Activated CD4-positive, alpha-beta T cell treated with anti-CD3 and anti-CD28 coated beads, Interleukin-2, amount 10 ng/mL, durations not matched to agents 24 days and 14 days (primary cell): Measurements from ENCODE around the gene PTH1R. TPM values are rescaled to one million over a fixed set of nuclear protein-coding genes. Genes with fewer than 3 reads are reported as not detected.

Experiments
- DNase-seq: peaks from one replicate; pipeline ENCODE4 v3.0.0; 2022
- H3K27ac Mint-ChIP-seq: one replicate; pipeline ENCODE4 v1.8.0; 2022; ENCODE audit warnings: mild to moderate bottlenecking, mixed read lengths
- H3K27me3 Mint-ChIP-seq: one replicate; pipeline ENCODE4 v1.8.0; 2022; ENCODE audit warnings: mixed read lengths
- H3K36me3 Mint-ChIP-seq: one replicate; pipeline ENCODE4 v1.8.0; 2022; ENCODE audit warnings: low read depth, mild to moderate bottlenecking, mixed read lengths
- H3K4me1 Mint-ChIP-seq: one replicate; pipeline ENCODE4 v1.8.0; 2021; ENCODE audit warnings: mixed read lengths
- H3K4me3 Mint-ChIP-seq: one replicate; pipeline ENCODE4 v1.8.0; 2022; ENCODE audit warnings: mild to moderate bottlenecking, moderate library complexity, mixed read lengths
- H3K9me3 Mint-ChIP-seq: one replicate; pipeline ENCODE4 v1.8.0; 2021; ENCODE audit warnings: mixed read lengths
- intact Hi-C: fragments of 100-400 bp; cut with micrococcal nuclease; formaldehyde crosslinking; loops from one replicate; pipeline ENCODE4 v1.15.1; 2023
- total RNA-seq: library from RNA; stranded (reverse); gene quantifications from 2 replicates; pipeline ENCODE4 v1.2.3, GENCODE V29; 2022

Gene PTH1R
- total RNA-seq, 1 donor from 2014 or later = not detected

GRCh38 chr3:46927718-46928073 is 50.2 kb downstream of the PTH1R start:
- Mint-ChIP-seq H3K36me3 (peaks cover 55% of the 10 kb centered on the region), H3K9me3 (peaks cover 6% of the 10 kb centered on the region), H3K4me3 (no peak overlapping the region), H3K27me3 (no peaks in the 10 kb centered on the region), H3K4me1 (peaks cover 57% of the 10 kb centered on the region), H3K27ac (no peak overlapping the region)
- intact Hi-C loops = loop anchor here (5.0 kb wide), 1 partner anchor 90 kb away; no protein-coding TSS in a partner anchor
- no peak for DNase-seq

DNA sequence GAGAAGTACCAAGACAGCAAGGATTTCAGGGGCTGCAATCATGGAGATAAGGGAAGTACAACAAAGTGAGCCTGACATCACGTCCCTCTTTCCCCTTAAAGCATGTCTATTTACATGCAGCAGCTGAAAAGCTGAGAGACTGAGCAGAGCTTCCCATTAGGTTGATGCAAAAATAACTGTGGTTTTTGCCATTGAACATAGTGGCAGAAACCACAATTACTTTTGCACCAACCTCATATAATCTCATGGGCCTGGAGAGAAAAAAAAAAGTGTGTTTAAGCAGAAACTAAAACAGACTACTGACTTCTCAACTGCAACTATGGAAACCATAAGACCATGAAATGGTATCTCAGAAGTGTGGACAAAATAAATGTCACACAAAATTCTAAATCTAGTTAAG is 50.8 kb downstream of the PTH1R start:
- DNase-seq = no peak
- H3K4me1 Mint-ChIP-seq = peaks cover 54% of the 10 kb centered on the region
- intact Hi-C loops = loop anchor here (5.0 kb wide), 1 partner anchor 89 kb away; no protein-coding TSS in a partner anchor
- peaks cover 6% of the 10 kb centered on the region for H3K9me3 Mint-ChIP-seq
- peaks cover 49% of the 10 kb centered on the region for H3K36me3 Mint-ChIP-seq
- peak overlapping the region; percentile 39 for H3K4me3 Mint-ChIP-seq
- H3K27me3 Mint-ChIP-seq = no peaks in the 10 kb centered on the region
- H3K27ac Mint-ChIP-seq = peak overlapping the region; percentile 63

DNA sequence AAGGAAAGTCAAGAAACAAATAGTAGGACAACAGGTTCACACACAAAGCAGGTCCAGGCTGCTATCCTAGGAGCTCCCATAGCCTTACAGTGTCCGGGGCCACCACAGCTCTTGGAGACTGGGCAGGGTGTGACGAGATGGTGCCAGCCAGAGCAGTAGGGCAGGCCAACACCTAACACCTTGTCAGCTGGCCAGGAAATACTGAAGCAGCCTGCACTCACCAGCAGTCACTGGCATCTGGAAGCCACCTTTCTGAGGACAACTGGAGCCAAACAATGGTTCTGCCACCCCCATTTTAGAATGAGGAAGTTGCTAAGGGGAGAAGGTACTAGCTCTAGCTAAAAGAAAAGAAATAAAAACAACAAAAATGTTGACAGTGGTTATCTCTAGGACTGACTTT is 51.8 kb downstream of the PTH1R start:
- intact Hi-C loops = loop anchor here (5.0 kb wide), 1 partner anchor 88 kb away; no protein-coding TSS in a partner anchor
- peaks cover 6% of the 10 kb centered on the region for H3K9me3 Mint-ChIP-seq
- no peak for DNase-seq
- H3K27me3 Mint-ChIP-seq = no peaks in the 10 kb centered on the region
- peaks cover 54% of the 10 kb centered on the region for H3K4me1 Mint-ChIP-seq
- no peak overlapping the region for H3K4me3 Mint-ChIP-seq
- H3K27ac Mint-ChIP-seq = peak overlapping the region; percentile 59
- peaks cover 42% of the 10 kb centered on the region for H3K36me3 Mint-ChIP-seq

DNA sequence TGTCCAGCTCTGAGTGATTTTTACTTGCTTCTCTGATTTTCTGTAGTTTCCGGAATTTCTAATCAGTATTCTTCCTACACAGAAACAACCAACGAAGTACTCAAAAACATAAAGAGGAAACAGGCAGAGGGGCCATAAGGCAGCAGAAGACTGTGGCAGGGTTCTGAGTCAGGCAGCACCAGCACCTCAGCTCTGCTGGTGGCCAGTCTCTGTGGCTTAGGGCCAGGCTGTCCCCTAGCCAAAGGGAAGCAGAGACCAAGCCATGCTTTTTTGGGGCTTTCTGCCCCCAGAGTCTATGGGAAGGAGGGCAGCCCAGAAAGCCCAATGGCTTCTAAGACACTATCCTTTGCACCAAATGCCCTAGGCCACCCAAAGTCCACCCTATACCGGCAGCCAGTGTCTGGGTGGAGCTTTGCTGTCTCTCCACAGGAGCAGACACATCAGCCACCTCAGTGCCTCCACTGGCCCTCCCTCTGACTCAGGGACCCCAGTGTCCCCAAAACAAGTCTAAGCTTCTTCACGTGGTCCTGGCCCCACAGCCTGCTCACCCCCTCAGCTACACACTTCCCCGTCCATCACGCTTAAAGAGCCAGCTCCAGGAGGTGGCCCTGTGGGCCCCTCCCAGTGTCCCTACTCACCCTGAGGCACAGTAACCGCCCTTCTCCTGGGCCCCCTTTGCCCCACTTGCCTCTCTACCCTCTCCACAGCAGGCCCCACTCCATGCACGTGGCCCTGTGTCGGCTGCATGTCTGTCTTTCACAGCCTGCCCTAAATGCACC is 52.8 kb downstream of the PTH1R start:
- intact Hi-C loops = loop anchor here (2.0 to 5.0 kb wide), 2 partner anchors 18 to 42 kb away; no protein-coding TSS in a partner anchor
- H3K4me1 Mint-ChIP-seq = peaks cover 57% of the 10 kb centered on the region

GRCh38 chr3:46930945-46931403 is 53.5 kb downstream of the PTH1R start:
- Mint-ChIP-seq H3K27me3 (no peaks in the 10 kb centered on the region), H3K9me3 (peaks cover 6% of the 10 kb centered on the region), H3K27ac (peak overlapping the region; percentile 86), H3K36me3 (peaks cover 43% of the 10 kb centered on the region), H3K4me1 (peaks cover 58% of the 10 kb centered on the region), H3K4me3 (no peak overlapping the region)
- DNase-seq = no peak
- intact Hi-C loops = loop anchor here (2.0 to 5.0 kb wide), 2 partner anchors 18 to 41 kb away; no protein-coding TSS in a partner anchor

More for the DNA sequence above, 52.8 kb downstream of the PTH1R start:
- peaks cover 43% of the 10 kb centered on the region for H3K36me3 Mint-ChIP-seq
- H3K4me3 Mint-ChIP-seq = no peak overlapping the region
- H3K9me3 Mint-ChIP-seq = peaks cover 6% of the 10 kb centered on the region
- DNase-seq = no peak
- peak overlapping the region; percentile 86 for H3K27ac Mint-ChIP-seq
- H3K27me3 Mint-ChIP-seq = no peaks in the 10 kb centered on the region

DNA sequence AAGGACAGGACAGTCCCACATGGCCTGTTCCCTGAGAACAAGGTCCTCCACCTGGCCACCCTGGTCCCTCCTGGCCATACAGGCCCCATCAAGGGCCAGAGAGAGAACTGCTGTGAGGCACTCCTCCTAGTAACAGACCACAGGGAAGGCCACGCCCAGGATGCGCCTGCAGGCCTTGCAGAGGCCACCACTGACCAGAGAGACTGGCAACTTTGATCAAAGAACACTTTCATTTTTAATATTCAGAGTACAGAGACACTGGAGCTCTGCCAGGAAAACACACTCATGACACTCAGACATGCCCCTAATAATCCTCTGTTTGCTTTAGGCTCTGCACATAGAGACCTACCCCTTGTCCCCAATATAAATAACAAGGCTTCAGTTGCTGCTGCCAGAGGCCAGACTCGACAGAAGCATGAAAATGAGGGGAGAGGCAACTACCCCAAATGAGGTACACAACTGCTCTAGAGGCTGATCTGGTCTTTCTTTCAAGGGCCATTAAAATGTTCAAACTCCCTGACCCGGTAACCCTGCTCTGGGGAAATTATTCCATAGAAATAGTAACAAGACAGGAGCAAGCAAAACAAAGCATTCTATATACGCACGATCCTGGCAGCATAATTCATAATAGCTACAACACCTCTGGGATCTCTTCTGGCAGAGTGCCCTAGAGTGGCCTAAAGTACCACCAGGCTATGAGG is 54.3 kb downstream of the PTH1R start:
- intact Hi-C loops = loop anchor here (2.0 to 5.0 kb wide), 2 partner anchors 17 to 41 kb away; no protein-coding TSS in a partner anchor
- Mint-ChIP-seq H3K4me1 (peaks cover 59% of the 10 kb centered on the region), H3K9me3 (peaks cover 6% of the 10 kb centered on the region), H3K36me3 (peaks cover 48% of the 10 kb centered on the region), H3K27ac (peak overlapping the region; percentile 86), H3K27me3 (no peaks in the 10 kb centered on the region), H3K4me3 (peak overlapping the region; percentile 43)
- DNase-seq = no peak

DNA sequence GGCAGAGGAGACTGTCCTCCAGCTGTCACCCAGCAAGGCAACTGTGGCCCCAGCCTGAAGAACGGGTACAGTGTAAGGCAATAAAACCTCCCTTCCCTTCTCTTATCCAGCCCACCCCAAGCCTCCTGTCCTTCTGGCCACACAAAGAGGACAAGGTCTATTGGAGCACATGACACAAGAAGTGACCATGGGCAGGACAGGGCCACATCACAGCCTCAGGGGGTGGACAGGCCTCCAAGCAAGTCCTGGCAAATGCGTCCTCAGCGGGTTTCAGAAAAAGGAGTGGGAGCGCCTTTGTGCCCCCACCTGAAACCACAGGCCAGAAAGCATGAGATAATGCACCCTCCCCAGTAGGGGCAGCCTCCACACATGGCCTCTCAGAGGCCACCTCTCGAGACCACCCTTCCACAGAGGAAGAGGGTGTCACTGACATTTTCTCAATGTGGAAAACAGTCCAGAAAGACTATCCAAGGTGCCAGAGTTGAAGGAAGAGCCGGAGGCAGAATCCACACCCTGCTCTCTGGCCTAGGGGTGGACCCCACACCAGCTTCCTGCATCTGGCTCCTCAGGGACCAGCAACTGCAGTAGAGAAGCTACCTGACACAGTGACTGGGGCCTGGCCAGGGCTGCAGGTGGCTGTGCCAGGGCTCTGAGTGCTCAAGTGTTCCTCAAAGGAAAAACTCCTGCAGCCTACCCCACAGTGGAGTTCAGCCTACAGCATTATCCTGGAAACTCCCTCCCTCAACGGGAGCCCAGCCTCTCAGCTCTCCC is 55.1 kb downstream of the PTH1R start:
- intact Hi-C loops = loop anchor here (5.0 kb wide), 1 partner anchor 40 kb away; no protein-coding TSS in a partner anchor
- no peaks in the 10 kb centered on the region for H3K27me3 Mint-ChIP-seq
- no peak overlapping the region for H3K4me3 Mint-ChIP-seq
- peaks cover 44% of the 10 kb centered on the region for H3K36me3 Mint-ChIP-seq
- H3K4me1 Mint-ChIP-seq = peaks cover 51% of the 10 kb centered on the region
- DNase-seq = no peak
- H3K9me3 Mint-ChIP-seq = peaks cover 6% of the 10 kb centered on the region
- peak overlapping the region; percentile 86 for H3K27ac Mint-ChIP-seq

DNA sequence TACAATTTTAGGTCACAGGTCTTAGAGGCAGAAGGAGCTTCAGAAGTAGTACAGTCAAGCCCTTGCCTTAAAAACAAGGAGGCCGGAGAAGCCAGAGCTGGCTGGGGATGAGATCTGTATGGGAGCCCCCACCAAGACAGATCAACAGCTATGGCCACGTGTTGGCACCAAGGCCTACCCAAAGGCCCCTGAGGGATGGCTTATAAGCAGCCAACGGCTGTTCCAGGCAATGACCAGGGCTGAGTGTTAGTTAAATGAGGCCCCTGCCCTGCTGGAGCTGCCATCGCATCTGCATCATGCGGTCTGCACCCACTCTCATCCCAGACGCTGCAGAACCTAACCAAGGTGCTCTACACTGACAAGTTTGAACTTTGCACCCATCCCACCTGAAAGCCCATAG is 55.7 kb downstream of the PTH1R start:
- no peaks in the 10 kb centered on the region for H3K27me3 Mint-ChIP-seq
- peaks cover 51% of the 10 kb centered on the region for H3K4me1 Mint-ChIP-seq
- intact Hi-C loops = loop anchor here (5.0 kb wide), 1 partner anchor 39 kb away; no protein-coding TSS in a partner anchor
- peaks cover 5% of the 10 kb centered on the region for H3K9me3 Mint-ChIP-seq
- no peak for DNase-seq
- H3K36me3 Mint-ChIP-seq = peaks cover 45% of the 10 kb centered on the region
- H3K4me3 Mint-ChIP-seq = no peak overlapping the region
- peak overlapping the region; percentile 9 for H3K27ac Mint-ChIP-seq

GRCh38 chr3:46934072-46934471 is 56.6 kb downstream of the PTH1R start:
- no peak overlapping the region for H3K4me3 Mint-ChIP-seq
- peaks cover 48% of the 10 kb centered on the region for H3K4me1 Mint-ChIP-seq
- no peak for DNase-seq

GRCh38 chr3:46934498-46935167 is 57.1 kb downstream of the PTH1R start:
- no peak for DNase-seq
- H3K4me1 Mint-ChIP-seq = peaks cover 49% of the 10 kb centered on the region
- no peaks in the 10 kb centered on the region for H3K27me3 Mint-ChIP-seq
- no peaks in the 10 kb centered on the region for H3K9me3 Mint-ChIP-seq
- peaks cover 40% of the 10 kb centered on the region for H3K36me3 Mint-ChIP-seq
- H3K27ac Mint-ChIP-seq = no peak overlapping the region
- H3K4me3 Mint-ChIP-seq = no peak overlapping the region
- intact Hi-C loops = loop anchor here (5.0 kb wide), 1 partner anchor 38 kb away; no protein-coding TSS in a partner anchor

More at GRCh38 chr3:46934072-46934471, 56.6 kb downstream of the PTH1R start:
- Mint-ChIP-seq H3K36me3 (peaks cover 42% of the 10 kb centered on the region), H3K27ac (no peak overlapping the region), H3K9me3 (no peaks in the 10 kb centered on the region), H3K27me3 (no peaks in the 10 kb centered on the region)
- intact Hi-C loops = loop anchor here (5.0 kb wide), 1 partner anchor 38 kb away; no protein-coding TSS in a partner anchor

DNA sequence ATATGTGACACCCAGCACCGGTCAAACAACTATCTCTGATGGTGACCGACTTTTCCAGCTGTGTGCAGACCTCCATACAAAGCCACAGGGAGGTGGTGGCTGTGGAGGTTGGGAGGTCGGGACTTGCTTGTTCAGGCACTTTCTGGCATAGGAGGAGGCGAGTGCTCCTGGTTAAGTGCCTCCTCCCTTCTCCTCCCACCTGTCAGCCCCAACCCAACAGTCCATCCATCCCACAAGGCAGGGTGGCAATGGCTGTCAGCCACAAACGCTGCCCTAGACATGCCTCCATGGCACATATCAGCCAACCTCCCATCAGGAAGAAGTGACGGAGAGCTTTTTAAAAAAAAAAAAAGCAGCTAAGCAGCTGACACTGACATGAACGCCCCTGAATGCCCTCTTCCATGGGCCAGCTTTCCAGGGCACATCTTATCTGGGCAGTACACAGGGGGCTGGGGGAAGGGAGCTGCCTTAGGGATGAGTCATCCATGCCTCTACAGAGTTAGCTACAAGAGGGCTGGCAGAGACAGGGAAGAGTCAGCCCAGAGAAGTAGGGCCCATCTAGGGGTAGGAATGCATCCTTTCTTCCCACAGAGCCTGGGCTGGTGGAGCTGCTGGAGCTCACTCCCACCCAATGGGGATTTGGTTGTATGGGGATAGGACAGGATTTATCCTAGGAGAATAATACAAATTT is 57.8 kb downstream of the PTH1R start:
- no peak overlapping the region for H3K27ac Mint-ChIP-seq
- intact Hi-C loops = no loop called here
- no peaks in the 10 kb centered on the region for H3K9me3 Mint-ChIP-seq
- no peak for DNase-seq
- peaks cover 43% of the 10 kb centered on the region for H3K36me3 Mint-ChIP-seq
- peaks cover 54% of the 10 kb centered on the region for H3K4me1 Mint-ChIP-seq
- H3K4me3 Mint-ChIP-seq = no peak overlapping the region
- no peaks in the 10 kb centered on the region for H3K27me3 Mint-ChIP-seq

GRCh38 chr3:46935989-46936558 is 58.6 kb downstream of the PTH1R start:
- no peaks in the 10 kb centered on the region for H3K9me3 Mint-ChIP-seq
- no peak for DNase-seq
- peak overlapping the region; percentile 37 for H3K27ac Mint-ChIP-seq
- H3K4me1 Mint-ChIP-seq = peaks cover 52% of the 10 kb centered on the region
- H3K36me3 Mint-ChIP-seq = peaks cover 42% of the 10 kb centered on the region
- H3K27me3 Mint-ChIP-seq = no peaks in the 10 kb centered on the region
- intact Hi-C loops = no loop called here
- no peak overlapping the region for H3K4me3 Mint-ChIP-seq
